ENCODE data around the gene LONP2.

DNA sequence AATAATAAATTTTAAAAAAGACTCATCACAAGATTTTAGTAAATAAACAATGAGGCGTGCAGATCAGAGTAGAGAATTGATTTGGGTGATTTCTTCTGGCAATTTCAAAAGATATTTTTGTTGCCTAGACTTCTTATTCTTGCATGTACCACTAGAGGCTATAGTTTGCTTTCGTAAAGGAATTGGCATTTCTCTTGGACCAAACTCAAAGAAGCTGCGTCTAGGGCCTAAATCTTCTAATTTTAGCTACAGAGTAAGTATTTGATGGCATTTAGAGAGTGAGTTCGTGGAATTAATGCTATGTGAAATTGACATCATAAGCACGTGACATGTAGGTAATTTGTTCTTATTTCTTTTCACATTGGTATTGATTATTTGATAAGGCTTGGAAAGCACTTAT, 27.6 kb downstream of the LONP2 start:
- TF ChIP-seq, protein P1, sequence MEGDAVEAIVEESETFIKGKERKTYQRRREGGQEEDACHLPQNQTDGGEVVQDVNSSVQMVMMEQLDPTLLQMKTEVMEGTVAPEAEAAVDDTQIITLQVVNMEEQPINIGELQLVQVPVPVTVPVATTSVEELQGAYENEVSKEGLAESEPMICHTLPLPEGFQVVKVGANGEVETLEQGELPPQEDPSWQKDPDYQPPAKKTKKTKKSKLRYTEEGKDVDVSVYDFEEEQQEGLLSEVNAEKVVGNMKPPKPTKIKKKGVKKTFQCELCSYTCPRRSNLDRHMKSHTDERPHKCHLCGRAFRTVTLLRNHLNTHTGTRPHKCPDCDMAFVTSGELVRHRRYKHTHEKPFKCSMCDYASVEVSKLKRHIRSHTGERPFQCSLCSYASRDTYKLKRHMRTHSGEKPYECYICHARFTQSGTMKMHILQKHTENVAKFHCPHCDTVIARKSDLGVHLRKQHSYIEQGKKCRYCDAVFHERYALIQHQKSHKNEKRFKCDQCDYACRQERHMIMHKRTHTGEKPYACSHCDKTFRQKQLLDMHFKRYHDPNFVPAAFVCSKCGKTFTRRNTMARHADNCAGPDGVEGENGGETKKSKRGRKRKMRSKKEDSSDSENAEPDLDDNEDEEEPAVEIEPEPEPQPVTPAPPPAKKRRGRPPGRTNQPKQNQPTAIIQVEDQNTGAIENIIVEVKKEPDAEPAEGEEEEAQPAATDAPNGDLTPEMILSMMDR (IDR thresholded peaks at IDR 0.05), result no peak
- TF ChIP-seq POLR2A (IDR thresholded peaks at IDR 0.05) (no peak), EP300 (IDR thresholded peaks at IDR 0.05) (no peak)
